ENCODE results near the gene ADAMTSL3. TPM values are rescaled to one million over a fixed set of nuclear protein-coding genes. Genes with fewer than 3 reads are reported as not detected.

ADAMTSL3 gene
- total RNA-seq, 1 donor = not detected

- Histone ChIP-seq H3K4me3 (ENCODE audit: low read length) (no peak overlapping the region), H3K9me3 (ENCODE audit: low read depth, low read length) (peaks cover 7% of the 10 kb centered on the region), H3K4me1 (ENCODE audit: insufficient read depth, low read length) (no peaks in the 10 kb centered on the region), H3K27me3 (ENCODE audit: insufficient read depth, low read length) (no peaks in the 10 kb centered on the region)
Measured at GRCh38 chr15:83671603-83672002, 17.7 kb downstream of the ADAMTSL3 start.

- no peak overlapping the region for H3K4me3 ChIP-seq (ENCODE audit: low read length)
- H3K9me3 ChIP-seq (ENCODE audit: low read depth, low read length) = peaks cover 7% of the 10 kb centered on the region
- H3K4me1 ChIP-seq (ENCODE audit: insufficient read depth, low read length) = no peaks in the 10 kb centered on the region
- H3K27me3 ChIP-seq (ENCODE audit: insufficient read depth, low read length) = no peaks in the 10 kb centered on the region
Measured at GRCh38 chr15:83673385-83673784, 19.5 kb downstream of the ADAMTSL3 start.

GRCh38 chr15:83682476-83683088 lies 28.7 kb downstream of the ADAMTSL3 start:
- peaks cover 4% of the 10 kb centered on the region for H3K27me3 ChIP-seq (ENCODE audit: insufficient read depth, low read length)
- no peaks in the 10 kb centered on the region for H3K9me3 ChIP-seq (ENCODE audit: low read depth, low read length)
- no peaks in the 10 kb centered on the region for H3K4me1 ChIP-seq (ENCODE audit: insufficient read depth, low read length)
- no peak overlapping the region for H3K4me3 ChIP-seq (ENCODE audit: low read length)

GRCh38 chr15:83685916-83686332 lies 32.0 kb downstream of the ADAMTSL3 start:
- H3K4me1 ChIP-seq (ENCODE audit: insufficient read depth, low read length) = no peaks in the 10 kb centered on the region
- H3K4me3 ChIP-seq (ENCODE audit: low read length) = no peak overlapping the region
- no peaks in the 10 kb centered on the region for H3K27me3 ChIP-seq (ENCODE audit: insufficient read depth, low read length)
- no peaks in the 10 kb centered on the region for H3K9me3 ChIP-seq (ENCODE audit: low read depth, low read length)

GRCh38 chr15:83688201-83688600 lies 34.3 kb downstream of the ADAMTSL3 start:
- Histone ChIP-seq H3K9me3 (ENCODE audit: low read depth, low read length) (no peaks in the 10 kb centered on the region), H3K27me3 (ENCODE audit: insufficient read depth, low read length) (no peaks in the 10 kb centered on the region), H3K4me3 (ENCODE audit: low read length) (no peak overlapping the region), H3K4me1 (ENCODE audit: insufficient read depth, low read length) (no peaks in the 10 kb centered on the region)

- H3K4me1 ChIP-seq (ENCODE audit: insufficient read depth, low read length) = no peaks in the 10 kb centered on the region
- H3K9me3 ChIP-seq (ENCODE audit: low read depth, low read length) = no peaks in the 10 kb centered on the region
- H3K27me3 ChIP-seq (ENCODE audit: insufficient read depth, low read length) = no peaks in the 10 kb centered on the region
- H3K4me3 ChIP-seq (ENCODE audit: low read length) = no peak overlapping the region
Measured at GRCh38 chr15:83690676-83691075, 36.8 kb downstream of the ADAMTSL3 start.

GRCh38 chr15:83692746-83693581 lies 39.0 kb downstream of the ADAMTSL3 start:
- H3K4me3 ChIP-seq (ENCODE audit: low read length) = no peak overlapping the region
- no peaks in the 10 kb centered on the region for H3K4me1 ChIP-seq (ENCODE audit: insufficient read depth, low read length)
- H3K9me3 ChIP-seq (ENCODE audit: low read depth, low read length) = no peaks in the 10 kb centered on the region
- no peaks in the 10 kb centered on the region for H3K27me3 ChIP-seq (ENCODE audit: insufficient read depth, low read length)

- no peaks in the 10 kb centered on the region for H3K9me3 ChIP-seq (ENCODE audit: low read depth, low read length)
- no peaks in the 10 kb centered on the region for H3K27me3 ChIP-seq (ENCODE audit: insufficient read depth, low read length)
- H3K4me3 ChIP-seq (ENCODE audit: low read length) = no peak overlapping the region
- H3K4me1 ChIP-seq (ENCODE audit: insufficient read depth, low read length) = no peaks in the 10 kb centered on the region
Measured at GRCh38 chr15:83694015-83694414, 40.1 kb downstream of the ADAMTSL3 start.

GRCh38 chr15:83694536-83694935 lies 40.6 kb downstream of the ADAMTSL3 start:
- Histone ChIP-seq H3K4me3 (ENCODE audit: low read length) (no peak overlapping the region), H3K4me1 (ENCODE audit: insufficient read depth, low read length) (no peaks in the 10 kb centered on the region), H3K27me3 (ENCODE audit: insufficient read depth, low read length) (no peaks in the 10 kb centered on the region), H3K9me3 (ENCODE audit: low read depth, low read length) (no peaks in the 10 kb centered on the region)

- Histone ChIP-seq H3K27me3 (ENCODE audit: insufficient read depth, low read length) (no peaks in the 10 kb centered on the region), H3K4me1 (ENCODE audit: insufficient read depth, low read length) (no peaks in the 10 kb centered on the region), H3K4me3 (ENCODE audit: low read length) (no peak overlapping the region), H3K9me3 (ENCODE audit: low read depth, low read length) (no peaks in the 10 kb centered on the region)
Measured at GRCh38 chr15:83695246-83695645, 41.3 kb downstream of the ADAMTSL3 start.

GRCh38 chr15:83695901-83696425 lies 42.0 kb downstream of the ADAMTSL3 start:
- no peaks in the 10 kb centered on the region for H3K4me1 ChIP-seq (ENCODE audit: insufficient read depth, low read length)
- no peaks in the 10 kb centered on the region for H3K27me3 ChIP-seq (ENCODE audit: insufficient read depth, low read length)
- H3K4me3 ChIP-seq (ENCODE audit: low read length) = no peak overlapping the region
- no peaks in the 10 kb centered on the region for H3K9me3 ChIP-seq (ENCODE audit: low read depth, low read length)

GRCh38 chr15:83697716-83698115 lies 43.8 kb downstream of the ADAMTSL3 start:
- Histone ChIP-seq H3K9me3 (ENCODE audit: low read depth, low read length) (no peaks in the 10 kb centered on the region), H3K27me3 (ENCODE audit: insufficient read depth, low read length) (no peaks in the 10 kb centered on the region), H3K4me3 (ENCODE audit: low read length) (no peak overlapping the region), H3K4me1 (ENCODE audit: insufficient read depth, low read length) (no peaks in the 10 kb centered on the region)

GRCh38 chr15:83698294-83698693 lies 44.4 kb downstream of the ADAMTSL3 start:
- Histone ChIP-seq H3K9me3 (ENCODE audit: low read depth, low read length) (no peaks in the 10 kb centered on the region), H3K27me3 (ENCODE audit: insufficient read depth, low read length) (no peaks in the 10 kb centered on the region), H3K4me3 (ENCODE audit: low read length) (no peak overlapping the region), H3K4me1 (ENCODE audit: insufficient read depth, low read length) (no peaks in the 10 kb centered on the region)

- no peaks in the 10 kb centered on the region for H3K9me3 ChIP-seq (ENCODE audit: low read depth, low read length)
- H3K4me3 ChIP-seq (ENCODE audit: low read length) = no peak overlapping the region
- no peaks in the 10 kb centered on the region for H3K27me3 ChIP-seq (ENCODE audit: insufficient read depth, low read length)
- H3K4me1 ChIP-seq (ENCODE audit: insufficient read depth, low read length) = no peaks in the 10 kb centered on the region
Measured at GRCh38 chr15:83699028-83699427, 45.1 kb downstream of the ADAMTSL3 start.

- Histone ChIP-seq H3K4me1 (ENCODE audit: insufficient read depth, low read length) (no peaks in the 10 kb centered on the region), H3K27me3 (ENCODE audit: insufficient read depth, low read length) (no peaks in the 10 kb centered on the region), H3K9me3 (ENCODE audit: low read depth, low read length) (no peaks in the 10 kb centered on the region), H3K4me3 (ENCODE audit: low read length) (no peak overlapping the region)
Measured at GRCh38 chr15:83700082-83700481, 46.2 kb downstream of the ADAMTSL3 start.
